Skeletal muscle cell (primary cell): ENCODE results near the gene CHMP6.

Experiments
- DNase-seq: peaks from one replicate; pipeline ENCODE4 v3.0.0-alpha.2; 2010; ENCODE audit warnings: low read depth
- H3K4me3 ChIP-seq: 2 replicates; pipeline ENCODE4 v1.5.1; 2011; ENCODE audit warnings: low read depth, mild to moderate bottlenecking, control low read depth, low read length, moderate library complexity

Gene CHMP6

DNA sequence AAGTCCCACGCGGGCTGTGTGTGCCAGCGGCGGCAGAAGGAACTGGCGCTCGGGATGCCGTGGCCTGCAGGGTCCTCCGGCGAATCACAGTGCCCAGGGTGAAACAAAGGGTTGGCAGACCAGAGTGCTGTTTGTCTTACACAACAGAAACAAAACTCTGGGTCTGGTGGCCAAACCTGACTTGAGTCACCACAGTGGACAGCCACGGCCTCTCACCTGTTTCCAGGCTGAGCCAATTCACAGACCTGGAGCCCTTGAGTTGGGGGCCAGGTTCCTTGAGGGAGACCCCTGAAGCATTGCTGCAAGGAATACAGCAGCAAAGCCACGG is 2.1 kb upstream of the CHMP6 start:
- no peak for DNase-seq
- H3K4me3 ChIP-seq: no peak overlapping the region

DNA sequence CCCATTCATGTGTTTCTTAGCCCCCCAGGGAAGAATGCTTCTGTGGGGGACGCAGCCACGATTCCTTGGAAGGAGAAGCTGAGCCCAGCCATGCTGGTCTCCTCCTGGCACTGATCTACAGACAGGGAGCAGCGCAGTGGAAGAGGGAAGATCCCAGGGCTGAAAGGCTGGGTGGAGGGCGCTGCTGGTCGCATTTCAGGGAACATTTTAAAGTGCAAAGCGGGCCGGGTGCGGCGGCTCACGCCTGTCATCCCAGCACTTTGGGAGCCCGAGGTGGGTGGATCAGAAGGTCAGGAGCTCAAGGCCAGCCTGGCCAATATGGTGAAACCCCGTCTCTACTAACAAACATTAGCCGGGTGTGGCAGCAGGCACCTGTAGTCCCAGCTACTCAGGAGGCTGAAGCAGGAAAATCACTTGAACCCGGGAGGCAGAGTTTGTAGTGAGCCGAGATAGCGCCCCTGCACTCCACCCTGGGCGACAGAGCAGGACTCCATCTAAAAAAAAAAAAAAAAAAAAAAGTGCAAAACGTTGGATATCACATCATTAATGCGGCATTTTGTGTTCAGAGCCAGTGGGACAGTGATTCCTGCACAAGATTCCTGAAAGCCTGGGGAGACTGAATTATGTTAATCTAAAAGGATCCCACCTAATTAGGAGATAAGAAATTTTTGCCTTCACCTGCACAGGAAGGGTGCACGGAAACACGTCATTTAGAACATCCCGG is 558 bp upstream of the CHMP6 start:
- H3K4me3 ChIP-seq: peak overlapping the region; percentile 72
- DNase-seq: no peak

DNA sequence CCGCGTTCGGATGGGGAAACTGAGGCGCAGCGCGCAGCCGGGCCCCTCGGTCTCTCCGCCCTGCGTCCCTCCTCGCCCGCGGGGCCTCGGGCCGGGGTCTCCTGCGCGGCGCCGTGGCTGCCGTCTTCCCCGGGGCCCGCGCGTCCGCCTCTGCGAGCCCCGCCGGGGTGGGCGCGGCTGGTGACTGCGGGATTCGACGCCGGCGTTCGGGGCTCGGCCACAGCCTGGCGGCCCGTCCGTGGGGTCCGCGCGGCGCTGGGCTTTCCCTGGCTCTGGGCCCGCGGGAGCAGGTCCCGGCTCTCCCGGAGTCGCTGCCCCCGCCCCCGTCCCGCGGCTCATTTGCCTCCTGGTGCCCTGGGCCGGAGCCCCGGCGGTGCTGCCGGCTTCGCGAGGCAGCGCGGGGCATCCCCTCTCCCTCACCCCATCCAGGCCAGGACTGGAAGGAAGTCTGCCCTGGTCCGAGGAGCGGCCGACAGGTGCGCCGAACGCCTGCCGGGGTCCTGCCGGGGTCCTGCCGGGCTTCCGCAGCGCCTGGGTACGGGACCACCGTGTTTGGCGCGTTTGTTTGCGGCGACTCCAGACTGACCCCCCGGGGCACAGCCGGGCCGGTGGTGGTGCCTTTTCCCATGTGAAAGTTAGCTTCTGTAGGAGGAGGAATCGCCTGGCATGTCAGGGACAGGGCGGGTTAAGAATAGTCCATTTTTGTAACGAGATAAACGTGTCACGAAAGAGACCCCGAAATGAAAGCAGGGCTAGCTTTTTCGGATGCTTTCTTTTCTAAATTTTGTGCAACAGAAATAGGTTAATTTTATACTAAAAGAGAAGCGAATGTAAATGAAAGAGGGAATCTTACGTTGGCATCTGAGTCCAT is 671 bp downstream of the CHMP6 start:
- peak overlapping the region; percentile 72 for H3K4me3 ChIP-seq
- no peak for DNase-seq

DNA sequence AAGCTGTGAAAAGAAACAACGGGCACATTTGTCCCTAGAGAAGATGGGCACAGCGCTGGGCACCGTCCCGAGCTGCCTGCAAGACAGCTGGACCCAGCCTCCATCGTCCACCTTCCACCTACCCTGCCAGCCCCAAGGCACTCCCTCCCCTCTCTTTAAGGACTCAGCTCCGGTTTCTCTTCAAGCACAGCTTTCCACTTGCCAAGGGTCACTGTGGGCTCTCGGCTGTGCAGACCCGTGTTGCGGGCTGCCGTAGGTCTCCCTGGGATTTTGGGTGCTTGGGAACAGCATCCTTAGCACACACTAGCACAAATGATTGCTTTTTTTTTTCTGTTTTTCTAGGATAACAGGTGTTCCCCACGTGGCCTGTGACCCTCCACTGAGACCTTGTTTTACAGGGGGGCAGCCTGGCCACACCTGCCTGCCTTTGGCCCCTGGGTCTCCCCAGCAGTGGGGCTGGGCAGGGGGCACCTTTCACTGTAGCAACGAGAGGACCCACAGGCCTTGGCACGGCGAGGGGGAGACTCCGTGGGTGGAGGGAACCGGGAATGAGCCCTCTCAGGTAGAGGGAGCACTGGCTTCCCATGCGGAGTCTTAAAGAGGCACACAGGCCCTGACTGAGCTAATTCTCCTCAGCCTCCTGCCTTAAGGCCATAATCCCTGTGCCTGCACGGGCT is 1.4 kb downstream of the CHMP6 start:
- H3K4me3 ChIP-seq: peak overlapping the region; percentile 72

DNA sequence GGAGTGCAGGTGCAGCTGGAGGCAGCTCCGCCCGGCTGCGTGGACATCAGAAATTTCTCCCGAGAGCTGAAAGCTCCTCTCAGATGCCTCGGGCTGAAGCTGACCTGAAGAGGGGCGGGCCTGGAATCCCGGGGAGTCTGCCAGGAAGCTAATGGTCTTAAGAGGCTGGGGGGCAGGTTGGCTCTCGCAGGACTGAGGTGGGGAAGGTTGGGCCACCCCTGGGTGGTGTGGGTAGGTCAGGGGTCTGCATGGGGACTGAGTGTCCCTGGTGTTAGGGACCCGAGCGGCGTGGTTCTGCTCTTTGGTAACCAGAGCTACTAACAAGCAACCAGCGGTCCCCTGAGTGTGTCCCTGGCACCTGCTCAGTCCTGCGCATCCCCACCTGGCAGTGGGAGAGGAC is 3.5 kb downstream of the CHMP6 start:
- no peak for DNase-seq
- H3K4me3 ChIP-seq: no peak overlapping the region

More for the DNA sequence above, 1.4 kb downstream of the CHMP6 start:
- DNase-seq: no peak

DNA sequence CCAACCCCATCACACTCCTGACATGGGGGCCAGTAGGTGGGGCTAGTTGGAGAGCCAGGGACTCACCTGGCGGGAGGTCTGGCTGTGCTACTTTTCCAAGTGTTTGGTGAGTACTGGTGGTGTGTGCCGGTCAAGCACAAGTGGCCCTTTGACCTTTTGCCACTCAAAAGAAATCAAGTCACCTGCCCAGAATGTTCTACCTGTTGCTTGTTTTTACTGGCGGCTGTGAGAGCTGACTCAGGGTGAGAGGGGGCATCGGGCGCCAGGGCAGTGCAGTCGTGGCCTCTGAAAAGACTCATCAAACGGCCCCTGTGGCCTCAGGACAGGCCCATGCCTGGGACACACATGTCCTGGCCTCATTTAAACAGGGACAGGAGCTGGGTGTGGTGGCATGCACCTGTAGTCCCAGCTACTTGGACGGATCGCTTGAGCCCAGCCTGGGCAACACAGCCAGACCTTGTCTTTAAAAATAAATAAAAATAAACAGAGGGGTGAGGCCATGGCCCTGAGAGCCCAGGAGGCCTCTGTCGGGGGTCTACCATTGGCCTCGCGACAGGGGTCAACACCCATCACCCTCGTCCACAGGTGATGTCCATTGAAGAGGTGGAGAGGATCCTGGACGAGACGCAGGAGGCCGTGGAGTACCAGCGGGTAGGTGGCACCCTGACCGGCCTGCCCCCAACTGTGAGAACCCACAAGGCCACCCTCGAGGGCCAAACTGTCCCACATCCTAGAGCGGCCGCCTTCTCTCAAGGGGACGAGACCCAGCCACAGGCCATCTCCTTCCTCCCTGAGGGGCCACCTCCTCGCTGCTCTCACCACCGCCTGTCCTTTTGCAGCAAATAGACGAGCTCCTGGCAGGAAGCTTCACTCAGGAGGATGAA is 5.0 kb downstream of the CHMP6 start:
- no peak overlapping the region for H3K4me3 ChIP-seq
- DNase-seq: no peak

DNA sequence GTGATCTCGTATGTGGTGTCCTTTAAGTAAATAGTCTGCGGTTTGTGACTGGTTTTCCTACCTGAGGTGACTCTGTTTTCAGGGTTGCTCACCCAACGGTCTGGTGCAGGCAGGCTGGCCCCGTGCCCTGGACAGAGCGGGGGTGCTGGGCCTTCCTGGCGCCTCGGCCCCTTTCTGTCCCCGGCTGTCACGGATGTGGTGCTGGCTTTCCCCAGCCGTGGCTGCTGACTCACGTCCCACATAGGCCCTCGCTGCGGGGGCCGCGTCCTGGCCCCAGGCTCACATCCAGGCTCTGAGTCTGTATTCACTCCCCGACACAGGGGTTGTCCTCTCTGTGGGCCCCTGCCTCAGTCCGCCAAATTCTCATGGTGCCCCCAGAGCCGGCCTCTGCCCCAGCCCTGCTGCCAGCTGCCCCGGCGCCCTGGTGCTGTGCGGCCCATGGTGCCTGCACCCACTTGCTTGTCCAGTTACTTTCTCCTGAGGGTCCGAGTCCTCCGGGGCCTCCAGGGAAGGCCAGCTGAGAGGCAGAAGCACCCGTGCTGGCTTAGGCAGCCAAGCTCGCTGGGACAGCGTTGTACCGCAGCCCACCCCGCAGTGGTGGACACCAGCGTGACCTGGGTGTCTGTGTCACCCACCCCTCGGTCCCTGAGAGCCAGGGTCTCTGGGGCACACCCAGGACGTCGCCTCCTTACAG is 5.9 kb downstream of the CHMP6 start:
- DNase-seq: no peak
- H3K4me3 ChIP-seq: no peak overlapping the region

DNA sequence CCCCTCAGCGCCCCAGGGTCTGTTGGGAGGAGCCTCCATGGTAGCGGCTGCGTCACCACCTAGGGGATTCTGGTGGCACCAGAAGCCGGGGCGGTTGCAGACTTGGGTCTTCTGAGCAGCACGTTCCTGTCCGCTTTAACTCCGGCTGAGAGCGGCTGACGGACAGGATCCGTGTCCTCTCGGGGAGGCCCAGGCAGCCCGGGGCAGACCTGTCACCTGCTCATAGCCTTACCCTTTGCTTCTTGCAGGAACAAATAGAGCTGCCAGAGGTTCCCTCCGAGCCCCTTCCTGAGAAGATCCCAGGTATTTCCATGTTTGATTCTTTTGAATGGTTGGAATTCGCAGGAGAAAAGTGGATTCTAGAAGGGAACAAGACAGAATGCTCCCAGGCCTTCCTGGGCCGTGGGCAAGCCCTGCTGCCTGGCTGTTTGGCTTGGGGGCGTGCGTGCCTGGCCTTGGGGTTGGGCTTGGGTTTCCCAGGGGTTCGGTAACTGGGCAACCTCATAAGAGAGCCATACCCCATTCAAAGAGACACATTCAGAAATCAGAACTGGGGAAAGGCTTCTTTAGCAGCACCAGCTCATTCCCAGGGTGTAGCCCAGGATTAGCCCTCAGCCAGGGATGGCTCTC is 6.6 kb downstream of the CHMP6 start:
- no peak for DNase-seq
- no peak overlapping the region for H3K4me3 ChIP-seq

DNA sequence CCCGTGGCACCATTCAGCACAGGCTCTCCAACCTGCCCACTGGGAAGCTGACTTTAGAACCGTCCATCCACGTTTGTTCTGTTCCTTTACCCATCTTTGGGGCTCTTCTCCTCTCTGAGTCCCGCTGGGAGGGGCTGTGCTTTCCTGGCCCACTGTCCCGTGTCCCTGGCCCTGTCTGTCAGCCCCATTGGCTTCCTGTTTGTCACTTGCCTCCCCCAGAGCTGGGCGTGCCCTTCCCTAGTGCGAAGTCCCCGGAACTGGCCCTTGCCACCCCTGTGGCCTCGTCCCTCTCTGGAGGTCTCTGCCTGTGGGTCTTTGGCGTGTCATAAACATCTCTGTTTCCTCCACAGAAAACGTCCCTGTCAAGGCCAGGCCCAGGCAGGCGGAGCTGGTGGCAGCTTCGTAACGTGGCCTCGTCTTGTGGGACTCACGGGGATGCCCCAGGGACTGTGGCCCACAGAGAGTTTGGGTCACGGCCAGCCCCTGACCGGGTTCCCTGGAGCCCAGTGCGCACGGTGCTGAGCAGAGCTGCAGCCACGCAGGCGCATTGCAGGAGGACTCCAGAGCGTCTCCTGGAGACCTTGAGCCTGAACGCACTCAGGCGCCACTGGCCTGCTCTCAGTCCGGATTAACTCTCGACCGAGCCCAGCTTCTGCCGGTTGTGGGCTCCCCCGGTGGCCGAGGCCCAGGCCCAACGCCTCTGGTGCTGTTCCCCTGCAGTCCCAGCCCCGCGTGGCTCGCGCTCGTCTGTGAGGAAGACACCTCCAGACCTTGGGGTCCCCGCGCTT is 7.3 kb downstream of the CHMP6 start:
- H3K4me3 ChIP-seq: no peak overlapping the region
- DNase-seq: no peak

DNA sequence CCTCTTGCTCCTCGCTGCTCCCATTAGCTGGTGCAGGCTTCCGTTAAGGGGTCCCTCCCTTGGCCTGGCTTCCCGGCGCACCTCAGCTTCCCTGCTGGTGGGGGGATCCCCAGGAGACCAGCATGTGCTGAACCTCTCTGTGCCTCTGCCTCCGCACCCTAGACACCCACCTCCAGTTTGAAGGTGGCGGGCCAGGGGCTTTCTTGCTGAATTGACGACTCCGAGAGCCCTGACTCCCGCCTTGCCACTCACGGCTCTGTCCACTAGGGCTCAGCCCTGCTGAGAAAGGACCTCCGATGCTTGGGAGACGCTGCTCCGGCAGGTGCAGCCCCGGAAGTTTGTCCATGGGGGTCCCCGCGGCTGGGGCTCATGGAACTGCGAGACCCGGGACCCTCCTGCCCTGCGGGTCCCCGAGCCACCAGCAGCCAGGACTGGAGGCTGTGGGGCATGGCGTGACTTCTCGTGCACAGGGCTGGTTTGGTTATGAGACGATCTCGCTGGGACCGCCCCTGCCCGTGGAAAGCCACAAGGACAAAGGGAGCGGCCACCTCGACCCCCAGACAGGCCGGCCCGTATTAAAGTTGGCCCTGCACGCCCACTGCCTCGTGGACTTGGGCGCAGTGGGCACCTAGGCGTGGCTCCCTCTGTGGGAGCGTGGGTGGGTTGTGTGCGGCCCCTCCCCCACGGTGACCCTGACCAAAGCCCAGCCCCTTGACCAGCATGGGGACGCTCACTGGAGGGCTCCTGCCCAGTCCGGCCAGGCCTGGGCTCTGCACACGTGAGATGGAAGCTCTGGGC is 8.1 kb downstream of the CHMP6 start:
- DNase-seq: no peak
- H3K4me3 ChIP-seq: no peak overlapping the region

DNA sequence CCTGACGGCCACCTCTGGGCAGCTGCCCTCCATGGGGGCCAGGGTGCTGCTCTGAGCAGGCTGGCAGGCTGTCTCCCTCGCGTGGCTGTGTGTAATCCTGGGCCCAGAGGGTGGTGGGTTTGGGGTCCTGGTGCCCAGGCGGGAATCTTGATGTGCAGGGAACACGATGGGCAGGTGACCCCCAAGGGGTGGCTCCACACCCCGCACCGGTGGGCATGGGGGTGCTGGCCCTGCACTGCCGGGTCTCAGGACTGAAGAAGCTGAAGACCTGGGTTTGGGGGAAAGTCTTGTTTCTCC is 8.6 kb downstream of the CHMP6 start:
- no peak overlapping the region for H3K4me3 ChIP-seq
- no peak for DNase-seq

DNA sequence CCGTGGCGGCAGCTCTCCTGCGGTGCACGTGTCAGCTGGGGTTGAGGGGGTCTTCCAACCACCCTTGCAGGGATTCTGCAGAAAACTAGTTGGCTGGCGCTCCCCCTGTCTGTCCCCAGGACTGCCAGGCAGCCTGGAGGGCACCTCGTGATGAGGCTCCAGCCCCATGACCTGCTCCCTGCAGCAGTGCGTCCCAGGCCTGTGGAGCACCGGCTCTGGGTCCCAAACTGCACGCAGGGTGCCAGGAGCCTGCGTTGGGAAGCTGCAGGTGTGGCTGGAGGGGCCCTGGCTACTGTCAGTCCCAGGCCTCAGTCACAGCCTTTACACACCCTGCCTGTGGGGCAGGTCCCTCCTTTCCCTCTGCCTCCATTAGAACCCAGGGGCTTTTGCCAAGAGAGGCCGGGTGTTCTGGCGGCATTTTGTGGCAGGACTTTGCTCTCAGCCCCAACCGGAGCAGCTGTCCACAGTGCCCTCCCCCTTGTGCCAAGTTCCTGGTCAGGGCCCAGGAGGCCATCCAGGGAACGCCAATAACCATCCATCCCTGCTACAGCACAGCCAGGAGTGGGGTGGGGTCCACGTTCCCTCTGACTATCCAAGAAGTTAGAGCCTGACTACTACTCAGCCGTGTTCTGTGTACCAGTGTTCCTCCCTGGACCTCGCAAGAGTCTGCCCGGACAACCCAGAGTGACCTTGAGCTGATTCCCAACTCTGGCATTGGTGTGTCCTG is 9.2 kb downstream of the CHMP6 start:
- H3K4me3 ChIP-seq: no peak overlapping the region
- DNase-seq: no peak

DNA sequence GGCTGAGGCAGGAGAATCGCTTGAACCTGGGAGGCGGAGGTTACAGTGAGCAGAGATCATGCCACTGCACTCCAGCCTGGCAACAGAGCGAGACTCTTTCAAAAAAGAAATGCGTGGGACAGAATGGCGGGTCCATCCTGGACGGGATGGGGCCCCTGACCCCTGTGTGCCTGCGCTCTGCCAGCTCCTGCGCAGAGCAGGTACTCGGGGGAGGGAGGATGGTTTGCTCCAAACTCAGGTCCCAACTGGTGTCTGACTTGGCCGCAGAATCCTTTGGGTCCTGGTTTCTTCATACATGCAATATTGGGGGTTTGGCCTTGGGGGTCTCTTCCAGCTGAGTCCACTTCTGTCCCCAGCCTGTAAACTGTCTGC is 10.4 kb downstream of the CHMP6 start:
- DNase-seq: no peak
- no peak overlapping the region for H3K4me3 ChIP-seq

DNA sequence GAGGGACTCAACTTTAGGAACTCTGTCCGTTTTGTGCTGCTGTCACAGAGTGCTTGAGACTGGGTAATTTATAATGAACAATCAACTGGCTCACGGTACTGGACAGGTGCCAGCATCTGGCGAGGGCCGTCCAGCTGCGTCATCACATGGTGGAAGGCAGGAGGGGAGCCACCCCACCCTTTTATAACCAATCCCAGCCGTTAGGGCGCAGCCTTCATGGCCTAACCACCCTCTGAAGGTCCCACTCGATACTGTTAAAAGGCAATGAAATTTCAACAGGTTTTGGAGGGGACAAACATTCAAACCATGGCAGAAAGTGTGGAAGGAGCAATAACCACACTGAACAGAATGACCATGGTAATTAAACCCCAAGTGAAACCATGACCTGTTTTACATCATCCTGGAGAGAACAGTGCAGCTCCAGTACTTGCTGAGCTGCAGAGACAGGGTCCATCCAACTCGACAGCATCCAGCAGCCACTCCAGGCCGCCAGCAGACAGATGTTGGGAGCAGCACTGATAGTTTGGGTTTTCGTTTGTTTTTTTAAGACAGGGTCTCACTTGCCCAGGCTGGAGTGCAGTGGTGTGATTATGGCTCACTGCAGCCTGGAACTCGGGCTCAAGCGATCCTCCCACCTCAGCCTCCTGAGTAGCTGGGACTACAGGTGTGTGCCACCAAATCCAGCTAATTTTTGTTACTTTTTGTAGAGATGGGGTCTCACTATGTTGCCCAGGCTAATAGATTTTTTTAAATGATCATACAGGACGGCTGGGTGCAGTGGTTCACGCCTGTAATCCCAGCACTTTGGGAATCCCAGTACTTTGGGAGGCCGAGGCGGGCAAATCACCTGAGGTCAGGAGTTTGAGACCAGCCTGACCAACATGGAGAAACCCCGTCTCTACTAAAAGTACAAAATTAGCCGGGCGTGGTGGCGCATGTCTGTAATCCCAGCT is 11.0 kb downstream of the CHMP6 start:
- no peak for DNase-seq
- no peak overlapping the region for H3K4me3 ChIP-seq

DNA sequence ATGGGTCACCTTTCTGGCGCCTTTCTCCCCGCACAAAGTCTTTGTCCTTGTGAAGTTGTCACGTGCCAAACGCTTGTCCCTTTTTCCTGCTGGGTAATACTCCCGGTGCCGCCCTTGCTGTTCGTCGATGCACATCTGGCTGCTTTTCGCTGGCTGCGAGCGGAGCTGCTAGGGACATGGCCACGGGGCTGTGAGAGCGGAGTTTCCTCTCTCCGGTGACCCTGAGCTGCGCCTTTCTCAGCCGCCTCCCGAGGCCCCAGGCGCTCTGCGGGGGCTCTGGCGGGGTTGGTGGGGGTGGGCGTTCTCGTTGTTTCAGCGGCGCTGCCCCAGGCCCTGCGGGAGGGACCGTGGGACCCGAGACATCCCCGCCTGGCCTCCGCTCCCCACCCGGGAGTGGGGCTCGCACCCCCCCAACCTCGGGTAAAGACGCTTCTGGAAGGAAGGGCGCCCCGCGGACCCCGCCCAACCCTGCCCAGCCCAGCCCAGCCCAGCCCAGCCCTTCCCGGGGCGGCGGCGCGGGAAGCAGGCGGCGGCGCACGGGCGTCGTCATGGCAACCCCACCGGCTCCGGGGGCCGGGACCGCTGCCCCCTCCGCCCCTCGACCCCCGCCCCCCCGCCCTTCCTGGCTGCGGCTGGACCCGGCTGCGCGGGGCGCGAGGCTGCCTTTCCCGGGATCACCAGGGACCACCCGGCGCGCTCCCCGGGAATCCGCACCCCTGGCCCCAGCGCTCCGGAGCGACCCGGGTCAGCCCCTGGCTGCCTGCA is 12.3 kb downstream of the CHMP6 start:
- H3K4me3 ChIP-seq: peak overlapping the region; percentile 30
- DNase-seq: no peak
